HepG2 (cell line): ENCODE measurements around the gene AIP. TPM values are rescaled to one million over a fixed set of nuclear protein-coding genes. Genes with fewer than 3 reads are reported as not detected.

Experiments
- ATAC-seq: fragments of 200-7000 bp; cut with Tn5 transposase; 3 replicates; pipeline ENCODE4 v1.9.1; 2020; ENCODE audit warnings: mild to moderate bottlenecking, moderate library complexity
- BruUV-seq: library from RNA; stranded (reverse); fragments of 400-500 nt; replicated peaks from 2 replicates; lab custom pipeline; 2021; lab: Mats Ljungman, UMichigan
- CTCF ChIA-PET: fragments of 300-600 bp; formaldehyde crosslinking; extraction: SDS; loops from one replicate; lab custom pipeline; 2021; ENCODE audit warnings: low total read pairs, inconsistent platforms, low intra/inter-chr PET ratio; lab: Yijun Ruan, JAX
- POLR2A ChIA-PET: fragments of 350-600 bp; sonication (Branson Sonifier 250); formaldehyde crosslinking; loops from one replicate; lab custom pipeline; 2020; ENCODE audit warnings: antibody characterized with exemption, inconsistent platforms; lab: Yijun Ruan, JAX
- DNase-seq: peaks from one replicate; pipeline ENCODE4 v3.0.0-alpha.2; 2015; ENCODE audit warnings: low spot score
- FAIRE-seq: peaks from 3 replicates; lab custom pipeline; 2011; peaks lifted over from hg19 to GRCh38; lab: Jason Lieb, UNC
- H2AFZ ChIP-seq: one replicate; pipeline ENCODE4 v1.6.1; 2011; ENCODE audit warnings: low read length, inconsistent platforms
- H3K27ac ChIP-seq: fragments of 300-600 bp; 3 replicates; pipeline ENCODE4 v1.8.0; 2011; ENCODE audit warnings: mixed run types, mild to moderate bottlenecking, mixed read lengths, low read length, inconsistent platforms; ENCODE audit not compliant: insufficient read depth; ENCODE audit errors: extremely low read length
- H3K27me3 ChIP-seq, 2 experiments: fragments of 200-600 bp in 1 of 2; 2 replicates in 1 of 2; 3 replicates in 1 of 2; pipeline versions ENCODE4 v1.6.0 to v1.8.0; 2011; ENCODE audit warnings: low read length in 2 of 2, mild to moderate bottlenecking in 2 of 2, moderate library complexity in 2 of 2, inconsistent platforms in 1 of 2; ENCODE audit not compliant: insufficient read depth in 2 of 2, control insufficient read depth in 1 of 2
- H3K36me3 ChIP-seq, 2 experiments: fragments of 200-600 bp in 1 of 2; replicated peaks in 1 of 2; 2 replicates in 1 of 2; 3 replicates in 1 of 2; pipeline versions ENCODE4 v1.5.1 to v1.8.0; 2011; ENCODE audit warnings: low read length in 2 of 2, inconsistent platforms in 1 of 2; ENCODE audit not compliant: insufficient read depth in 2 of 2, control insufficient read depth in 1 of 2
- H3K4me1 ChIP-seq: 2 replicates; pipeline ENCODE4 v1.5.1; 2012; ENCODE audit warnings: low read length, inconsistent platforms; ENCODE audit not compliant: insufficient read depth
- H3K4me2 ChIP-seq: 2 replicates; pipeline ENCODE4 v1.6.0; 2011; ENCODE audit warnings: low read depth, low read length, inconsistent platforms
- H3K4me3 ChIP-seq, 3 experiments: fragments of 200-600 bp in 1 of 3; sonication (generic), shearing (Covaris generic) in 1 of 3; replicated peaks in 1 of 3; 2 replicates each; pipeline ENCODE4 v1.5.1; 2011 to 2016; ENCODE audit warnings: low read length in 3 of 3, inconsistent platforms in 2 of 3, low read depth in 2 of 3, mild to moderate bottlenecking in 2 of 3, control low read depth in 1 of 3, mixed read lengths in 1 of 3; ENCODE audit not compliant: insufficient read depth in 1 of 3
- H3K79me2 ChIP-seq: one replicate; pipeline ENCODE4 v1.6.1; 2011; ENCODE audit warnings: low read length, inconsistent platforms; ENCODE audit not compliant: insufficient read depth
- H3K9ac ChIP-seq: 2 replicates; pipeline ENCODE4 v1.6.0; 2011; ENCODE audit warnings: mild to moderate bottlenecking, low read depth, low read length, inconsistent platforms; ENCODE audit not compliant: insufficient read depth
- H3K9me3 ChIP-seq: 2 replicates; pipeline ENCODE4 v1.5.1; 2012; ENCODE audit warnings: mild to moderate bottlenecking, low read length
- H4K20me1 ChIP-seq: 2 replicates; pipeline ENCODE4 v1.6.0; 2011; ENCODE audit warnings: inconsistent platforms, mild to moderate bottlenecking, low read length, moderate library complexity; ENCODE audit not compliant: insufficient read depth
- HNRNPLL ChIP-seq: fragments of 200-400 bp; formaldehyde crosslinking; IDR thresholded peaks from 2 replicates; pipeline ENCODE4 v1.6.1; 2017; ENCODE audit warnings: mild to moderate bottlenecking, low read depth, low read length; ENCODE audit not compliant: poor library complexity, severe bottlenecking
- TAF15 ChIP-seq: fragments of 200-400 bp; formaldehyde crosslinking; IDR thresholded peaks from one replicate; pipeline ENCODE4 v1.6.1; 2018; ENCODE audit warnings: mild to moderate bottlenecking, low read depth, low read length; ENCODE audit not compliant: poor library complexity, severe bottlenecking
- ZNF441 ChIP-seq: sonication (generic); formaldehyde crosslinking; IDR thresholded peaks from 2 replicates; pipeline ENCODE4 v1.7.0; 2021; ENCODE audit warnings: missing genetic modification reagents, borderline replicate concordance
- WGBS: methylation state at CpG from one replicate; pipeline ENCODE4 v1.1.6; 2017; ENCODE audit warnings: low lambda C conversion rate; 5-methylcytosine and 5-hydroxymethylcytosine counted together
- in situ Hi-C: cut with HindIII; loops from 2 replicates; pipeline ENCODE4 v1.10.0; 2017; ENCODE audit warnings: low pct_unique_long_range_greater_than_20kb; ENCODE audit not compliant: extremely low pct_ligation_motif_present
- intact Hi-C: fragments of 100-400 bp; cut with micrococcal nuclease; formaldehyde crosslinking; loops from one replicate; pipeline ENCODE4 v1.10.0; 2022; ENCODE audit not compliant: unreplicated experiment
- polyA plus RNA-seq, 8 experiments: library from polyadenylated mRNA; depleted of rRNA in 3 of 8; stranded (reverse) in 7 of 8; unstranded in 1 of 8; fragments of >200 nt; fragmentation: Illumina TruSeq in 4 of 8; extraction: Trizol in 4 of 8; gene quantifications; 2 replicates each; pipeline versions ENCODE4 v1.2.1 to v1.2.3, GENCODE V29; 2011 to 2016; ENCODE audit warnings: low read depth in 4 of 8, missing spikeins in 1 of 8, mixed read lengths in 1 of 8; ENCODE audit not compliant: insufficient read depth in 1 of 8
- total RNA-seq, 5 experiments: library from RNA; depleted of rRNA; stranded (reverse); fragments of >200 nt; fragmentation: Illumina TruSeq; extraction: Trizol; gene quantifications; 2 replicates each; pipeline ENCODE4 v1.2.3, GENCODE V29; 2016; ENCODE audit warnings: low read depth in 1 of 5
- TF ChIP-seq, protein P1 (sequence below): sonication (generic); formaldehyde crosslinking; IDR thresholded peaks from 2 replicates; pipeline ENCODE4 v1.4.0; 2020; ENCODE audit warnings: mild to moderate bottlenecking, missing genetic modification reagents

Gene AIP
- total and polyA plus RNA-seq, 2 of the 13 experiments (the other 11 are each of a cell fraction or from before 2014, with no cell fraction given), result 51.8 to 110 TPM

DNA sequence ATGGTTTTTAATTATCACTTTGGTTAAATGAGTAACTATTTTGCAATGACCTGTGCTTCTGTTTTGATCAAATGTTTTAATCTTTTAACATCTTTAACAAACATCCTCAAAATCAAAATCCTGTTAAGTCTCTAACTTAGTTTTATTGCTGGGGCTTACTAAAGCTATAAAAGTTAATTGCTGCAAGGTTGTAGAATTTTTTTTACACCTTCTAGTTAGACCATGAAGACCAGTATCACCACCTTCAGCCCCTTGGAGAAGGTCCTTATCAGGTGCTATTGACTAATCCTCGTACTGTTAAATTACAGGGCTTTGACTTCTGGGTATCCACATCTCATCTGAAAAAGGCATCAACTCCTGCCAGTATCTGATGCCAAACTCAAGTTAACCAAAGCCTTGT lies 52.7 kb downstream of the AIP start:
- Histone ChIP-seq H2AFZ (no peak overlapping the region), H3K4me1 (peaks cover 10% of the 10 kb centered on the region), H3K4me3 (no peak overlapping the region), H3K36me3 (no peaks in the 10 kb centered on the region), H3K4me2 (no peak overlapping the region), H3K9me3 (peaks cover 24% of the 10 kb centered on the region), H3K27ac (no peak overlapping the region), H3K9ac (no peak overlapping the region), H3K79me2 (no peaks in the 10 kb centered on the region), H3K27me3 (no peaks in the 10 kb centered on the region), H4K20me1 (no peaks in the 10 kb centered on the region)
- POLR2A ChIA-PET, result no interaction called here
- CTCF ChIA-PET, result no interaction called here
- FAIRE-seq, result no peak
- intact Hi-C loops, result no loop called here
- no peak for DNase-seq
- ATAC-seq, result no peak
- in situ Hi-C loops, result no loop called here
- no TSS peak for BruUV-seq
- TF ChIP-seq HNRNPLL, result no peak
- 0% methylated on average over 1 of the region's 1 CpG for WGBS

DNA sequence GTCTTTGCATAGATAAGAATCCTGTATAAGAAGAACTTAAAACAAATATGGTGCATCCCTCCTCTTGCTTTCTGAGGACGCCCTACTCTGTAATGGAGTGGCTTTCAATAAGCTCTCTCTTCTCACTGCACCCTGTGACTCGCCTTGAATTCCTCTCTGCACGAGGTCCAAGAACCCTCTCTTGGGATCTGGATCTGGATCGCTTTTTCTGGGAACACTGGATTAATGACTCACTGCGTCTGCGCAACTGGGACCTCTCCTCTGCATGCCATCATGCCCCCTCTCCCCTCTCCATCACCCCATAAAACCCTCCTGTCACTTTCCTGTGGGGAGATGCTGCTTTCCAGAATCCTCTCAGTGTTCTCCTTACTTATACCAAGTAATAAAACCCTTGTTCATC lies 55.5 kb downstream of the AIP start:
- ChIA-PET POLR2A (no interaction called here), CTCF (no interaction called here)
- Histone ChIP-seq H3K4me3 (no peak overlapping the region), H3K79me2 (no peaks in the 10 kb centered on the region), H2AFZ (no peak overlapping the region), H3K4me2 (no peak overlapping the region), H3K27me3 (no peaks in the 10 kb centered on the region), H3K4me1 (peaks cover 18% of the 10 kb centered on the region), H3K36me3 (no peaks in the 10 kb centered on the region), H3K9ac (no peak overlapping the region), H4K20me1 (no peaks in the 10 kb centered on the region), H3K27ac (no peak overlapping the region), H3K9me3 (peaks cover 22% of the 10 kb centered on the region)
- ATAC-seq (no peak), FAIRE-seq (no peak), DNase-seq (no peak)
- in situ Hi-C loops (no loop called here), intact Hi-C loops (no loop called here)
- WGBS, result 53% methylated on average over 6 of the region's 6 CpGs
- TF ChIP-seq ZNF441 (CRISPR knock-in tag) (no peak), TAF15 (no peak)
- TF ChIP-seq, protein P1, sequence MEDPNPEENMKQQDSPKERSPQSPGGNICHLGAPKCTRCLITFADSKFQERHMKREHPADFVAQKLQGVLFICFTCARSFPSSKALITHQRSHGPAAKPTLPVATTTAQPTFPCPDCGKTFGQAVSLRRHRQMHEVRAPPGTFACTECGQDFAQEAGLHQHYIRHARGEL (CRISPR knock-in tag), result no peak
- no TSS peak for BruUV-seq
